Measurements from ENCODE around the gene STX16.

DNA sequence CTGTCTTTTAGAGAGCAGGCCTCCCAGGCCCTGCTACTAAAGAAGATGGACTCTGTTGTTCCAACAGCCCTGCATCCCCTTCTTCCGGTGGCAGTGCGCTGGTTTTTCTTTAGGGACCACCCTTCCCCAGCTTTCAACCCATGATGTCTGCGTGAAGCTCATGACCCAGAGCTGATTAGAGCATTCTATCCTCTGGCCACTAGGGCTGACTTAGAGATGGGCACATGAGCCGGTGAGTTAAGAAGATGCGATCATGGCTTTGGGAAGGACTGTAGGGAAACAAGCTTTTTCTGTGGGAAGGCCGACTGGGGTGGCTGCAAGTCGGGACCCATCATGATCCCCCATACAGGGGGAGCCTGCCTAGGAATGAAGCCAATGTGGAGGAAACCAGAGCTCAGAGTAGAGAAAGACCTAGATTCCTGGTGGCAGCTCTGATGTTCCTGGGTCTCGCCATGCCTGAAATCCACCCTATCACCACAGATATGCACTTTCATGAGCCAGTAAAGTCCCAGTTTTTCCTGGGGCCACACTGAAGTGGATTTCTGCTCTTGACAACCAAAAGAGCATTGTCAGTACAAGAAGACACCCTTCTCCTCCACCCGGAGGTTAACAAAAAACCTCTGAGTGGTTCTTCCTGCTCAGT is 29.1 kb upstream of the STX16 start:
- TF ChIP-seq, protein P1, sequence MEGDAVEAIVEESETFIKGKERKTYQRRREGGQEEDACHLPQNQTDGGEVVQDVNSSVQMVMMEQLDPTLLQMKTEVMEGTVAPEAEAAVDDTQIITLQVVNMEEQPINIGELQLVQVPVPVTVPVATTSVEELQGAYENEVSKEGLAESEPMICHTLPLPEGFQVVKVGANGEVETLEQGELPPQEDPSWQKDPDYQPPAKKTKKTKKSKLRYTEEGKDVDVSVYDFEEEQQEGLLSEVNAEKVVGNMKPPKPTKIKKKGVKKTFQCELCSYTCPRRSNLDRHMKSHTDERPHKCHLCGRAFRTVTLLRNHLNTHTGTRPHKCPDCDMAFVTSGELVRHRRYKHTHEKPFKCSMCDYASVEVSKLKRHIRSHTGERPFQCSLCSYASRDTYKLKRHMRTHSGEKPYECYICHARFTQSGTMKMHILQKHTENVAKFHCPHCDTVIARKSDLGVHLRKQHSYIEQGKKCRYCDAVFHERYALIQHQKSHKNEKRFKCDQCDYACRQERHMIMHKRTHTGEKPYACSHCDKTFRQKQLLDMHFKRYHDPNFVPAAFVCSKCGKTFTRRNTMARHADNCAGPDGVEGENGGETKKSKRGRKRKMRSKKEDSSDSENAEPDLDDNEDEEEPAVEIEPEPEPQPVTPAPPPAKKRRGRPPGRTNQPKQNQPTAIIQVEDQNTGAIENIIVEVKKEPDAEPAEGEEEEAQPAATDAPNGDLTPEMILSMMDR (conservative IDR thresholded peaks at IDR 0.05; ENCODE audit: low read depth, low read length): peak; percentile 31; the same call in 1 of the 2 replicates
- TF ChIP-seq EZH2 (IDR thresholded peaks at IDR 0.05; ENCODE audit: borderline replicate concordance, low read depth, low read length, poor library complexity, severe bottlenecking): no peak
